ENCODE measurements around the gene SEL1L3. TPM values are rescaled to one million over a fixed set of nuclear protein-coding genes. Genes with fewer than 3 reads are reported as not detected.

Gene SEL1L3
- total RNA-seq, 4 donors from 2014 or later, result 6.9 to 13.5 (median 7.5) TPM

DNA sequence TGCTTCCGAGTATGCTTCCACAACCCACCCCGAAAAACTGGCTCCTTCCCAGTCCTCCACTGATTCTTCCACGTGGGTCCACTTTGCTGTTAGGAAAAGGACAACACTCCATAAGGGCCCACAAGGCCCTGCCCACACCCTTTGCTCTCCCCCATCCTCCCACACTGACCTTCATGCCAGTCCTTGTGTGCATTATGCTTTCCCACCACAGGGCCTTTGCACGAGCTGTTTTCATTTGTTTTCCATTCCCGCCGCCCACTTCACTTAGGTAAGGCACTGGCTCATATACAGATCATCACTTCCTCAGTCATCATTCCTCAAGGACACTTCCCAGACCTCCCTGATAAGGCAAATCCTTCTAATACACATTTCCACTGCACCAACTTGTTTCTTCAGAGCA lies 16.8 kb upstream of the SEL1L3 start:
- H3K27ac ChIP-seq, result no peak overlapping the region
- no peak for TF ChIP-seq POLR2A (IDR thresholded peaks at IDR 0.05)
- TF ChIP-seq, protein P1, sequence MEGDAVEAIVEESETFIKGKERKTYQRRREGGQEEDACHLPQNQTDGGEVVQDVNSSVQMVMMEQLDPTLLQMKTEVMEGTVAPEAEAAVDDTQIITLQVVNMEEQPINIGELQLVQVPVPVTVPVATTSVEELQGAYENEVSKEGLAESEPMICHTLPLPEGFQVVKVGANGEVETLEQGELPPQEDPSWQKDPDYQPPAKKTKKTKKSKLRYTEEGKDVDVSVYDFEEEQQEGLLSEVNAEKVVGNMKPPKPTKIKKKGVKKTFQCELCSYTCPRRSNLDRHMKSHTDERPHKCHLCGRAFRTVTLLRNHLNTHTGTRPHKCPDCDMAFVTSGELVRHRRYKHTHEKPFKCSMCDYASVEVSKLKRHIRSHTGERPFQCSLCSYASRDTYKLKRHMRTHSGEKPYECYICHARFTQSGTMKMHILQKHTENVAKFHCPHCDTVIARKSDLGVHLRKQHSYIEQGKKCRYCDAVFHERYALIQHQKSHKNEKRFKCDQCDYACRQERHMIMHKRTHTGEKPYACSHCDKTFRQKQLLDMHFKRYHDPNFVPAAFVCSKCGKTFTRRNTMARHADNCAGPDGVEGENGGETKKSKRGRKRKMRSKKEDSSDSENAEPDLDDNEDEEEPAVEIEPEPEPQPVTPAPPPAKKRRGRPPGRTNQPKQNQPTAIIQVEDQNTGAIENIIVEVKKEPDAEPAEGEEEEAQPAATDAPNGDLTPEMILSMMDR (IDR thresholded peaks at IDR 0.05), result no peak
- no peak for DNase-seq
- H3K9me3 ChIP-seq, result no peaks in the 10 kb centered on the region
- H3K4me3 ChIP-seq, result no peak overlapping the region
- intact Hi-C loops (cut with DNase I), result no loop called here
- H3K36me3 ChIP-seq, result no peaks in the 10 kb centered on the region
- no peaks in the 10 kb centered on the region for H3K4me1 ChIP-seq
- WGBS, 2 donors, result 88 to 92% methylated on average over 6 of the region's 6 CpGs
- peaks cover 0 to 18% (median 0%) of the 10 kb centered on the region in 4 donors for H3K27me3 ChIP-seq

DNA sequence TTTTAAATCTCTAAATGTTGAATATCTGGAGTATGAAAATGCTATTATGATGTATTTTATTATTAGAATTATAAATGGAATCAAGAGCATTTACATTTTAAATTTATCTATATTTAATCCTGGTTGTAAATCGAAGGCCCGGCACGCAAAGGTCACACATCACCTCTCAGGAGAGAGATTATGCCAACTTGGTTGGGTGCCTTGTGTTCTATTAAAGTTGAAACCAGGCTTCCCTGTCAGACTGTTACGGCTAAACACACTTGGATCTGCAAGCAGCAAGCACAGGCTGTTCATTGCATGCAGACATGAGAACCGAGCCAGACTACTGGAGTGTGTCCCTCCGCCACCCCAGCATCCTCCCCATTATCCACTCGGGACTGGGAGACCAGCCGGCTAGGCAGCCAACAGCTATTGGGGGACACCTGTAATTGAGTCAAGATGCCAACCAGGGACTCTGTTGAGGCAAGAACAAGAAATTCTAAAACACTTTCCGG lies 16.4 kb upstream of the SEL1L3 start:
- H3K4me1 ChIP-seq, result no peaks in the 10 kb centered on the region
- H3K9me3 ChIP-seq, result no peaks in the 10 kb centered on the region
- intact Hi-C loops (cut with DNase I), result no loop called here
- 79 to 82% methylated on average over 6 to 7 of the region's 9 CpGs for WGBS, 2 donors
- TF ChIP-seq, protein P1 (IDR thresholded peaks at IDR 0.05), result no peak
- no peak for TF ChIP-seq POLR2A (IDR thresholded peaks at IDR 0.05)
- no peaks in the 10 kb centered on the region for H3K36me3 ChIP-seq
- H3K27ac ChIP-seq, result no peak overlapping the region
- peaks cover 0 to 18% (median 0%) of the 10 kb centered on the region in 4 donors for H3K27me3 ChIP-seq
- DNase-seq, result no peak
- no peak overlapping the region for H3K4me3 ChIP-seq

DNA sequence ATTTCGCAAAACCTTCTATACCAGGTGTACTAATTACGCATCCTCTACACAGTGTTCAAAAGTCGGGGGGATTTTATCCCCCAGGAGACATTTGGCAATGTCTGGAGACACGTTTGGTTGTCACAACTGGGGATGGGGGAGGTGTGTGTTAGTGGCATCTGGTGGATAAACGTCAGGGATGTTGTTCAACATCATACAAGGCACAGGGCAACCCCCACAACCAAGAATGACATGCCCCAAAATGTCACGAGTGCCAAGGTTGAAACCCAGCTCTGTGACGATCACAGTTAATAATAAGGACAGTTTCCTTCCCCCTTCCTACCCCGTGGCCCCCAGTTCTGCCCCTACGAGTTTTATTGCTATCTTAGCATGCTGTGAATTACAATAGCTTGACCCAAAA lies 15.9 kb upstream of the SEL1L3 start:
- H3K4me1 ChIP-seq, result no peaks in the 10 kb centered on the region
- TF ChIP-seq, protein P1 (IDR thresholded peaks at IDR 0.05), result no peak
- no peak for TF ChIP-seq POLR2A (IDR thresholded peaks at IDR 0.05)
- peaks cover 0 to 18% (median 0%) of the 10 kb centered on the region in 4 donors for H3K27me3 ChIP-seq
- DNase-seq, result no peak
- no peaks in the 10 kb centered on the region for H3K9me3 ChIP-seq
- intact Hi-C loops (cut with DNase I), result no loop called here
- 55 to 67% methylated on average over 9 of the region's 9 CpGs for WGBS, 2 donors
- no peak overlapping the region for H3K4me3 ChIP-seq
- no peaks in the 10 kb centered on the region for H3K36me3 ChIP-seq
- no peak overlapping the region for H3K27ac ChIP-seq

DNA sequence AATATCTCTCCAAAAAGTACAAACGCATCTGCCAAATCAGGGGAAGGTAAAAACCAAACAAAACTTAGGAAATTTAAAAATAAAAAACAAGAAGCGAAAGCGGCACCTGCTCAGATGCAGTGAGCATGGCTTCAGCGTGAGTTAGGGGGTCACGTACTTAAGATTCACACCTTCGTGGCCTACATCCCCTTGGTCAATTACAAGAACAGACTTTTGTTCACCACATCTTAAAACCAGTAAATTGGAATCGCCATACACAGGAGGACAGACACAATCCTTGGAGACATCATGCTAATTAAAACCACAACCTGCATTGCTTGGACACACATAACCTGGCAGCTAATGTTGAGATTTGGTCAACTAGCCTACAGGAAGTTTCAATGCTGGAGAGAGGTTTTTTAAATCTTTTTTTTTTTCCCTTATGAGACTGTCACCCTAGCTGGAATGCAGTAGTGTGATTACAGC lies 12.5 kb upstream of the SEL1L3 start:
- TF ChIP-seq, protein P1 (IDR thresholded peaks at IDR 0.05), result no peak
- TF ChIP-seq POLR2A (IDR thresholded peaks at IDR 0.05), result no peak
- no peaks in the 10 kb centered on the region for H3K36me3 ChIP-seq
- peaks cover 0 to 26% (median 0%) of the 10 kb centered on the region in 4 donors for H3K27me3 ChIP-seq
- H3K4me3 ChIP-seq, result no peak overlapping the region
- intact Hi-C loops (cut with DNase I), result no loop called here
- WGBS, 2 donors, result 78 to 86% methylated on average over 7 of the region's 7 CpGs
- no peak overlapping the region for H3K27ac ChIP-seq
- no peak for DNase-seq
- H3K9me3 ChIP-seq, result no peaks in the 10 kb centered on the region
- H3K4me1 ChIP-seq, result no peaks in the 10 kb centered on the region

DNA sequence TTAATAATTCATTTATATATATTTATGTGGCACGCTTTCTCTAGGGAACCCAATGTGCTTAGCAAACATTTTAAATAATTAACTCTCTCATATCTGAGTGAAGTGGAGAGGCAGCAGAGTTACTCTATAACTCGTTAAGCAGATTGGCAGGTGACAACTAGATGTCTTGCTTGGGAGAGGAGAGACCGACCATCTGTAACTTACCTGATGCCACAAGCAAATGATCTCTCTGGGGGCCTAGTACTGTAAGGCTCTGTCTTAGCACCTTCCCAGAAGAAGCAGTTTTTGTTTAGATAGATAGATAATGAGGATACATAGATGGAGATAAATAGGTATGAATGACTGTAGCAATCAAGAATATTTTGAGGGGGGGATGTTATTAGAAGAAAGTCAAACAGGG lies 11.9 kb upstream of the SEL1L3 start:
- TF ChIP-seq, protein P1 (IDR thresholded peaks at IDR 0.05), result no peak
- no peak for TF ChIP-seq POLR2A (IDR thresholded peaks at IDR 0.05)
- H3K36me3 ChIP-seq, result no peaks in the 10 kb centered on the region
- H3K27me3 ChIP-seq, result peaks cover 0 to 25% (median 0%) of the 10 kb centered on the region in 4 donors
- no peak overlapping the region for H3K4me3 ChIP-seq
- no peak for DNase-seq
- H3K9me3 ChIP-seq, result no peaks in the 10 kb centered on the region
- intact Hi-C loops (cut with DNase I), result no loop called here
- no peaks in the 10 kb centered on the region for H3K4me1 ChIP-seq
- no peak overlapping the region for H3K27ac ChIP-seq
- 82 to 88% methylated on average over 3 of the region's 3 CpGs for WGBS, 2 donors
